ENCODE results near the gene MED14. TPM values are rescaled to one million over a fixed set of nuclear protein-coding genes. Genes with fewer than 3 reads are reported as not detected.

MED14 gene
- total and polyA plus RNA-seq, 2 donors (not counting 1 experiment from before 2014, with no cell fraction given) = 26.4 to 63.5 TPM

- H3K4me2 ChIP-seq (replicated peaks; ENCODE audit: low read depth, low read length, poor library complexity, severe bottlenecking) = no peak overlapping the region
- H3K4me3 Mint-ChIP-seq = no peak overlapping the region
- no peak overlapping the region for H3K27ac ChIP-seq (ENCODE audit: low read length in 2 of 2)
- POLR2A ChIA-PET = no interaction called here
- H3K79me2 ChIP-seq (ENCODE audit: control insufficient read depth, insufficient read depth, low read length) = no peaks in the 10 kb centered on the region
- no peaks in the 10 kb centered on the region for H3K9me3 Mint-ChIP-seq (ENCODE audit: insufficient read depth)
- no peaks in the 10 kb centered on the region for H3K27me3 ChIP-seq (replicated peaks in 1 of 4; ENCODE audit: control extremely low read depth in 1 of 4, control insufficient read depth in 3 of 4, insufficient read depth in 4 of 4, low read length in 3 of 4)
- H4K20me1 ChIP-seq (ENCODE audit: control insufficient read depth, insufficient read depth, low read length, poor library complexity, severe bottlenecking) = no peaks in the 10 kb centered on the region
- H3K36me3 ChIP-seq (replicated peaks in 1 of 2; ENCODE audit: control extremely low read depth in 1 of 2, control insufficient read depth in 1 of 2, extremely low read depth in 1 of 2, insufficient read depth in 2 of 2, low read length in 1 of 2) = no peaks in the 10 kb centered on the region
- TF ChIP-seq EZH2 (IDR thresholded peaks at IDR 0.05; ENCODE audit: borderline replicate concordance, insufficient read depth, low read depth, low read length, poor library complexity, severe bottlenecking) = no peak
- TF ChIP-seq, protein P1, sequence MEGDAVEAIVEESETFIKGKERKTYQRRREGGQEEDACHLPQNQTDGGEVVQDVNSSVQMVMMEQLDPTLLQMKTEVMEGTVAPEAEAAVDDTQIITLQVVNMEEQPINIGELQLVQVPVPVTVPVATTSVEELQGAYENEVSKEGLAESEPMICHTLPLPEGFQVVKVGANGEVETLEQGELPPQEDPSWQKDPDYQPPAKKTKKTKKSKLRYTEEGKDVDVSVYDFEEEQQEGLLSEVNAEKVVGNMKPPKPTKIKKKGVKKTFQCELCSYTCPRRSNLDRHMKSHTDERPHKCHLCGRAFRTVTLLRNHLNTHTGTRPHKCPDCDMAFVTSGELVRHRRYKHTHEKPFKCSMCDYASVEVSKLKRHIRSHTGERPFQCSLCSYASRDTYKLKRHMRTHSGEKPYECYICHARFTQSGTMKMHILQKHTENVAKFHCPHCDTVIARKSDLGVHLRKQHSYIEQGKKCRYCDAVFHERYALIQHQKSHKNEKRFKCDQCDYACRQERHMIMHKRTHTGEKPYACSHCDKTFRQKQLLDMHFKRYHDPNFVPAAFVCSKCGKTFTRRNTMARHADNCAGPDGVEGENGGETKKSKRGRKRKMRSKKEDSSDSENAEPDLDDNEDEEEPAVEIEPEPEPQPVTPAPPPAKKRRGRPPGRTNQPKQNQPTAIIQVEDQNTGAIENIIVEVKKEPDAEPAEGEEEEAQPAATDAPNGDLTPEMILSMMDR (IDR thresholded peaks at IDR 0.05) = no peak
- peaks cover 0 to 5% of the 10 kb centered on the region in 2 donors for H3K4me1 ChIP-seq (ENCODE audit: control insufficient read depth in 2 of 2, insufficient read depth in 2 of 2, low read length in 2 of 2)
- H2AFZ ChIP-seq (ENCODE audit: insufficient read depth, low read depth, low read length, poor library complexity, severe bottlenecking) = no peak overlapping the region
- H3K27ac Mint-ChIP-seq = no peak overlapping the region
- intact Hi-C loops (cut with micrococcal nuclease) = no loop called here
- no peak overlapping the region for H3K9ac ChIP-seq (ENCODE audit: low read length)
- no peak overlapping the region for H3K4me3 ChIP-seq (ENCODE audit: control extremely low read depth in 1 of 5, extremely low read depth in 1 of 5, insufficient read depth in 1 of 5, low read depth in 2 of 5, low read length in 4 of 5)
- peaks cover 3% of the 10 kb centered on the region for H3K4me1 Mint-ChIP-seq
- no peak for DNase-seq
- CTCF ChIA-PET = no interaction called here
- H3K27me3 Mint-ChIP-seq = no peaks in the 10 kb centered on the region
- ATAC-seq (ENCODE audit: low read depth) = no peak
- H3K9me3 ChIP-seq (ENCODE audit: control extremely low read depth in 1 of 3, control insufficient read depth in 2 of 3, insufficient read depth in 1 of 3, low read length in 2 of 3) = no peaks in the 10 kb centered on the region
- WGBS (ENCODE audit: insufficient coverage) = no CpG with 5 or more reads among the region's 1 CpG
Measured at GRCh38 chrX:40761762-40762161, 26.4 kb upstream of the MED14 start.

- Mint-ChIP-seq H3K27ac (no peak overlapping the region), H3K4me1 (peaks cover 3% of the 10 kb centered on the region), H3K9me3 (ENCODE audit: insufficient read depth) (no peaks in the 10 kb centered on the region), H3K4me3 (no peak overlapping the region), H3K27me3 (no peaks in the 10 kb centered on the region)
- TF ChIP-seq, protein P1 (IDR thresholded peaks at IDR 0.05) = no peak
- TF ChIP-seq EZH2 (IDR thresholded peaks at IDR 0.05; ENCODE audit: borderline replicate concordance, insufficient read depth, low read depth, low read length, poor library complexity, severe bottlenecking) = no peak
- ATAC-seq (ENCODE audit: low read depth) (no peak), DNase-seq (no peak)
- no peak overlapping the region for H3K4me2 ChIP-seq (replicated peaks; ENCODE audit: low read depth, low read length, poor library complexity, severe bottlenecking)
- ChIA-PET POLR2A (no interaction called here), CTCF (no interaction called here)
- no peak overlapping the region for H3K9ac ChIP-seq (ENCODE audit: low read length)
- no peaks in the 10 kb centered on the region for H3K9me3 ChIP-seq (ENCODE audit: control extremely low read depth in 1 of 3, control insufficient read depth in 2 of 3, insufficient read depth in 1 of 3, low read length in 2 of 3)
- no peak overlapping the region for H2AFZ ChIP-seq (ENCODE audit: insufficient read depth, low read depth, low read length, poor library complexity, severe bottlenecking)
- H4K20me1 ChIP-seq (ENCODE audit: control insufficient read depth, insufficient read depth, low read length, poor library complexity, severe bottlenecking) = no peaks in the 10 kb centered on the region
- intact Hi-C loops (cut with micrococcal nuclease) = no loop called here
- no peak overlapping the region for H3K4me3 ChIP-seq (ENCODE audit: control extremely low read depth in 1 of 5, extremely low read depth in 1 of 5, insufficient read depth in 1 of 5, low read depth in 2 of 5, low read length in 4 of 5)
- no peaks in the 10 kb centered on the region for H3K27me3 ChIP-seq (replicated peaks in 1 of 4; ENCODE audit: control extremely low read depth in 1 of 4, control insufficient read depth in 3 of 4, insufficient read depth in 4 of 4, low read length in 3 of 4)
- H3K27ac ChIP-seq (ENCODE audit: low read length in 2 of 2) = no peak overlapping the region
- no peaks in the 10 kb centered on the region for H3K79me2 ChIP-seq (ENCODE audit: control insufficient read depth, insufficient read depth, low read length)
- no CpG with 5 or more reads among the region's 1 CpG for WGBS (ENCODE audit: insufficient coverage)
- H3K4me1 ChIP-seq (ENCODE audit: control insufficient read depth in 2 of 2, insufficient read depth in 2 of 2, low read length in 2 of 2) = peaks cover 0 to 5% of the 10 kb centered on the region in 2 donors
- H3K36me3 ChIP-seq (replicated peaks in 1 of 2; ENCODE audit: control extremely low read depth in 1 of 2, control insufficient read depth in 1 of 2, extremely low read depth in 1 of 2, insufficient read depth in 2 of 2, low read length in 1 of 2) = no peaks in the 10 kb centered on the region
Measured at GRCh38 chrX:40759374-40759773, 24.0 kb upstream of the MED14 start.

All from B cell (primary cell).